Retinal pigment epithelial cell (primary cell): Measurements from ENCODE around the gene ZNF304.
A peak's percentile ranks its signal among the peaks of the same experiment; 100 is the strongest.

Experiments
- DNase-seq: peaks from one replicate; pipeline ENCODE4 v3.0.0-alpha.2; 2010; ENCODE audit warnings: low read depth
- H3K4me3 ChIP-seq: 2 replicates; pipeline ENCODE4 v1.5.1; 2011; ENCODE audit warnings: mild to moderate bottlenecking, low read length, control low read depth, moderate library complexity
- TF ChIP-seq, protein P1 (sequence below): conservative IDR thresholded peaks from 2 replicates; pipeline ENCODE4 v1.5.1; 2011; ENCODE audit warnings: low read depth, low read length, control low read depth, inconsistent platforms

Gene ZNF304

GRCh38 chr19:57334191-57334590, 16.9 kb upstream of the ZNF304 start:
- TF ChIP-seq, protein P1, sequence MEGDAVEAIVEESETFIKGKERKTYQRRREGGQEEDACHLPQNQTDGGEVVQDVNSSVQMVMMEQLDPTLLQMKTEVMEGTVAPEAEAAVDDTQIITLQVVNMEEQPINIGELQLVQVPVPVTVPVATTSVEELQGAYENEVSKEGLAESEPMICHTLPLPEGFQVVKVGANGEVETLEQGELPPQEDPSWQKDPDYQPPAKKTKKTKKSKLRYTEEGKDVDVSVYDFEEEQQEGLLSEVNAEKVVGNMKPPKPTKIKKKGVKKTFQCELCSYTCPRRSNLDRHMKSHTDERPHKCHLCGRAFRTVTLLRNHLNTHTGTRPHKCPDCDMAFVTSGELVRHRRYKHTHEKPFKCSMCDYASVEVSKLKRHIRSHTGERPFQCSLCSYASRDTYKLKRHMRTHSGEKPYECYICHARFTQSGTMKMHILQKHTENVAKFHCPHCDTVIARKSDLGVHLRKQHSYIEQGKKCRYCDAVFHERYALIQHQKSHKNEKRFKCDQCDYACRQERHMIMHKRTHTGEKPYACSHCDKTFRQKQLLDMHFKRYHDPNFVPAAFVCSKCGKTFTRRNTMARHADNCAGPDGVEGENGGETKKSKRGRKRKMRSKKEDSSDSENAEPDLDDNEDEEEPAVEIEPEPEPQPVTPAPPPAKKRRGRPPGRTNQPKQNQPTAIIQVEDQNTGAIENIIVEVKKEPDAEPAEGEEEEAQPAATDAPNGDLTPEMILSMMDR: no peak
- no peak overlapping the region for H3K4me3 ChIP-seq
- DNase-seq: peak; percentile 11

- H3K4me3 ChIP-seq: no peak overlapping the region
- TF ChIP-seq, protein P1: no peak
- DNase-seq: no peak
Measured at GRCh38 chr19:57338877-57339276, 12.2 kb upstream of the ZNF304 start.

DNA sequence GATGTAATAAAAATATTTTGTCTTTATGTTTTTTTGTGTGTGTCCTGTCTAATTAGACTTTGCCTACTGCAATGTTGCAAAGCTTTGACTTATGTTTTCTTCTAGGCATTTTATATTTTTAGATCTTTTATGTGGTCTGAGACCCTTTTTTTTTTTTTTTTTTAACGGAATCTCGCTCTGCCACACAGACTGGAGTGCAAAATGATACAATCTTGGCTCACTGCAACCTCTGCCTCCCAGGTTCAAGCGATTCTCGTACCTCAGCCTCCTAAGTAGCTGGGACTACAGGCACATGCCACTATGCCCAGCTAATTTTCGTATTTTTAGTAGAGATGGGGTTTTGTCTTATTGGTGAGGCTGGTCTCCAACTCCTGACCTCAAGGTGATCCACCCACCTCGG, 8.5 kb upstream of the ZNF304 start:
- H3K4me3 ChIP-seq: no peak overlapping the region
- DNase-seq: no peak
- TF ChIP-seq, protein P1: no peak

GRCh38 chr19:57348136-57348535, 2.9 kb upstream of the ZNF304 start:
- DNase-seq: no peak
- no peak overlapping the region for H3K4me3 ChIP-seq
- TF ChIP-seq, protein P1: no peak

DNA sequence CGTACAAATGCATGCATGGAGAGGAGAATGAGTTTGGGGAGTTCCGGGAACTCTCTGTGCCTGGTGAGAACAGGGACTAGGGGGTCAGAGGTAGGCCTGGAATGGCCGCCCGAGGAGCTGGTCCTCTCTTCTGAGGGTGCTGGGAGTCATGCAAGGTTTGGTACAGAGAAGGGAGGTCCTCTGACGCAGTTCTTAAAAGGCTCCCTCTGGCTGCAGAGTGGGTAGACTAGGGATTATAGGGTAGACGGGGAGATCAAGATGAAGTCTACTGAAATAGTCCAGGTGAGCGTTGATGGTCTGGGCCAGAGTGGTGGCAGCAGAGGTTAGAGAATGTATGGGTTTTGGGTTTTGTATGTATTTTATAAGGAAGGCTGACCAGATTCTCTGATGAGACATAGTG, 796 bp downstream of the ZNF304 start:
- TF ChIP-seq, protein P1: peak; percentile 27
- DNase-seq: no peak
- peak overlapping the region; percentile 81 for H3K4me3 ChIP-seq

DNA sequence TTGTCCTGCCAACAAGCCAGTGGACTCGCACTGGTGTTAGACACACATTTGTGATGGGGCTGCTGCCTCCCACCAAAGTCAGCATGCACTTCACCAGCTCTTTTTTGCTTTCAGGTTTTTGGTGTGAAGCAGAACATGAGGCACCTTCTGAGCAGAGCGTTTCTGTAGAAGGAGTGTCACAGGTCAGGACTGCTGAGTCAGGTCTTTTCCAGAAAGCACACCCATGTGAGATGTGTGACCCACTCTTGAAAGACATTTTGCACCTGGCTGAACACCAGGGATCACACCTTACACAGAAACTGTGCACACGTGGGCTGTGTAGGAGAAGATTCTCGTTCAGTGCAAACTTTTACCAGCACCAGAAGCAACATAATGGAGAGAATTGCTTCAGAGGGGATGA, 4.8 kb downstream of the ZNF304 start:
- TF ChIP-seq, protein P1: no peak
- DNase-seq: no peak
- no peak overlapping the region for H3K4me3 ChIP-seq

- TF ChIP-seq, protein P1: no peak
- no peak overlapping the region for H3K4me3 ChIP-seq
- no peak for DNase-seq
Measured at GRCh38 chr19:57357406-57357805, 6.3 kb downstream of the ZNF304 start.
